SK-N-DZ (cell line): ENCODE results near the gene SIT1.

ENCODE experiments used
- DNase-seq: peaks from one replicate; pipeline ENCODE4 v3.0.0-alpha.2; 2015; ENCODE audit warnings: low spot score

Gene SIT1

GRCh38 chr9:35682520-35683315, 32.0 kb upstream of the SIT1 start:
- no peak for DNase-seq

DNA sequence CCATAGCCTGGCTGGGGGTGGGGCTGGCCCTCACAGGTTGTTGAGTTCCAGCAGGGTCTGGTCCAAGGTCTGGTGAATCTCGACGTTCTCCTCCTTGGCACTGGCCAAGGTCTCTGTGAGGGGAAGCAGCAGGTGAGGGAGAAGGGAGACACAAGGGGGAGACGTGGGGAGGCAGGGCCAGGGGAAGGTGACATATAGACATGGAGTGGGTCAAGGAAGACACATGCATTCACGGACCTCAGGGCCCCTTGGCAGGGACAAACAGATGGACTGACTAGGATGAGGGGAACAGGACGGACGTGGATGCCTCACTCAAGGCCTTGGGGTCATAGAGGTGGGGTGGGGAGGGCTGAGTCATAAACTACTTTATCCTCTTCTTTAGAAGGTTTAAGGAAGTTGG, 31.3 kb upstream of the SIT1 start:
- DNase-seq = no peak

- DNase-seq = no peak
These were observed 30.7 kb upstream of the SIT1 start for GRCh38 chr9:35681341-35682002.

DNA sequence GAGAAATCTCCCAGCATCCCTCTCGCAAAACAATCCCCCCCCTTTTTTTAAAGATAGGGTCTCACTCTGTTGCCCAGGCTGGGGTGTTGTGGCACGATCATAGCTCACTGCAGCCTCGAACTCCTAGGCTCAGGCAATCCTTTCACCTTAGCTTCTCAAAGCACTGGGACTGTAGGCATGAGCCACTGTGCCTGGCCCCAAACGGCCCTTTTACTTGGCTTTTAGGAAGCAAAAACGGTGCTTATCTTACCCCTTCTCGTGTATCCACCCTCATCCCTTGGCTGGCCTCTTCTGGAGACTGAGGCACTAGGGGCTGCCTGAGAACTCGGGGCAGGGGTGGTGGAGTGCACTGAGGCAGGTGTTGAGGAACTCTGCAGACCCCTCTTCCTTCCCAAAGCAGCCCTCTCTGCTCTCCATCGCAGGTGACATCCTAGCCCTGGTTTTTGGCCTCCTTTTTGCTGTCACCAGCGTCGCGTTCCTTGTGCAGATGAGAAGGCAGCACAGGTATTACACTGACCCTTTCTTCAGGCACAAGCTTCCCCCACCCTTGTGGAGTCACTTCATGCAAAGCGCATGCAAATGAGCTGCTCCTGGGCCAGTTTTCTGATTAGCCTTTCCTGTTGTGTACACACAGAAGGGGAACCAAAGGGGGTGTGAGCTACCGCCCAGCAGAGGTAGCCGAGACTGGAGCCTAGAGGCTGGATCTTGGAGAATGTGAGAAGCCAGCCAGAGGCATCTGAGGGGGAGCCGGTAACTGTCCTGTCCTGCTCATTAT, 29.8 kb upstream of the SIT1 start:
- no peak for DNase-seq

DNA sequence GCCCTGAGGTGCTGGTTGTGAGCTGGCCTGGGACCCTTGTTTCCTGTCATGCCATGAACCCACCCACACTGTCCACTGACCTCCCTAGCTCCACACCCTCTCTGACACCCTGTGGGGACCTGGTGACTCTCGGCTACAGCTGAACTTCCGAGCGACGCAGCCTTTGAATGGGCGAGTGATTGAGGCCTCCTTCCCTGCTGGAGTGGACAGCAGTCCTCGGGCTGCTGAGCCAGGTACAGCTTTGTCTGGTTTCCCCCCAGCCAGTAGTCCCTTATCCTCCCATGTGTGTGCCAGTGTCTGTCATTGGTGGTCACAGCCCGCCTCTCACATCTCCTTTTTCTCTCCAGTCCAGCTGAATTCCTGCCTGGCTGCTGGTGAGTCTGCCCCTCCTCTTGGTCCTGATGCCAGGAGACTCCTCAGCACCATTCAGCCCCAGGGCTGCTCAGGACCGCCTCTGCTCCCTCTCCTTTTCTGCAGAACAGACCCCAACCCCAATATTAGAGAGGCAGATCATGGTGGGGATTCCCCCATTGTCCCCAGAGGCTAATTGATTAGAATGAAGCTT, 29.1 kb upstream of the SIT1 start:
- DNase-seq = no peak

DNA sequence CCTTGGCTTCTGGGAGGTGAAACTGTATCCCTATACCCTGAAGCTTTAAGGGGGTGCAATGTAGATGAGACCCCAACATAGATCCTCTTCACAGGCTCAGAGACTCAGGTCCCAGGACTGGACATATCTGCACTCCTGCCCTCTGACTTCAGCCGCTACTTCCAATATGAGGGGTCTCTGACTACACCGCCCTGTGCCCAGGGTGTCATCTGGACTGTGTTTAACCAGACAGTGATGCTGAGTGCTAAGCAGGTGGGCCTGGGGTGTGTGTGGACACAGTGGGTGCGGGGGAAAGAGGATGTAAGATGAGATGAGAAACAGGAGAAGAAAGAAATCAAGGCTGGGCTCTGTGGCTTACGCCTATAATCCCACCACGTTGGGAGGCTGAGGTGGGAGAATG, 28.4 kb upstream of the SIT1 start:
- DNase-seq = no peak

DNA sequence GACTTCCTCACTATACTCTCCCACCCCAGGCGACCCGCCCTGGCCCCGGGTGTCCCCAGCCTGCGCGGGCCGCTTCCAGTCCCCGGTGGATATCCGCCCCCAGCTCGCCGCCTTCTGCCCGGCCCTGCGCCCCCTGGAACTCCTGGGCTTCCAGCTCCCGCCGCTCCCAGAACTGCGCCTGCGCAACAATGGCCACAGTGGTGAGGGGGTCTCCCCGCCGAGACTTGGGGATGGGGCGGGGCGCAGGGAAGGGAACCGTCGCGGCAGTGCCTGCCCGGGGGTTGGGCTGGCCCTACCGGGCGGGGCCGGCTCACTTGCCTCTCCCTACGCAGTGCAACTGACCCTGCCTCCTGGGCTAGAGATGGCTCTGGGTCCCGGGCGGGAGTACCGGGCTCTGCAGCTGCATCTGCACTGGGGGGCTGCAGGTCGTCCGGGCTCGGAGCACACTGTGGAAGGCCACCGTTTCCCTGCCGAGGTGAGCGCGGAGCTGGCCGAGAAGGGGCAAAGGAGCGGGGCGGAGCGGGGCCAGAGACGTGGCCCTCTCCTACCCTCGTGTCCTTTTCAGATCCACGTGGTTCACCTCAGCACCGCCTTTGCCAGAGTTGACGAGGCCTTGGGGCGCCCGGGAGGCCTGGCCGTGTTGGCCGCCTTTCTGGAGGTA, 25.1 kb upstream of the SIT1 start:
- DNase-seq = peak; percentile 66

- no peak for DNase-seq
These were observed 24.5 kb upstream of the SIT1 start for GRCh38 chr9:35675204-35675603.

- DNase-seq = no peak
These were observed 23.3 kb upstream of the SIT1 start for GRCh38 chr9:35674025-35674361.

DNA sequence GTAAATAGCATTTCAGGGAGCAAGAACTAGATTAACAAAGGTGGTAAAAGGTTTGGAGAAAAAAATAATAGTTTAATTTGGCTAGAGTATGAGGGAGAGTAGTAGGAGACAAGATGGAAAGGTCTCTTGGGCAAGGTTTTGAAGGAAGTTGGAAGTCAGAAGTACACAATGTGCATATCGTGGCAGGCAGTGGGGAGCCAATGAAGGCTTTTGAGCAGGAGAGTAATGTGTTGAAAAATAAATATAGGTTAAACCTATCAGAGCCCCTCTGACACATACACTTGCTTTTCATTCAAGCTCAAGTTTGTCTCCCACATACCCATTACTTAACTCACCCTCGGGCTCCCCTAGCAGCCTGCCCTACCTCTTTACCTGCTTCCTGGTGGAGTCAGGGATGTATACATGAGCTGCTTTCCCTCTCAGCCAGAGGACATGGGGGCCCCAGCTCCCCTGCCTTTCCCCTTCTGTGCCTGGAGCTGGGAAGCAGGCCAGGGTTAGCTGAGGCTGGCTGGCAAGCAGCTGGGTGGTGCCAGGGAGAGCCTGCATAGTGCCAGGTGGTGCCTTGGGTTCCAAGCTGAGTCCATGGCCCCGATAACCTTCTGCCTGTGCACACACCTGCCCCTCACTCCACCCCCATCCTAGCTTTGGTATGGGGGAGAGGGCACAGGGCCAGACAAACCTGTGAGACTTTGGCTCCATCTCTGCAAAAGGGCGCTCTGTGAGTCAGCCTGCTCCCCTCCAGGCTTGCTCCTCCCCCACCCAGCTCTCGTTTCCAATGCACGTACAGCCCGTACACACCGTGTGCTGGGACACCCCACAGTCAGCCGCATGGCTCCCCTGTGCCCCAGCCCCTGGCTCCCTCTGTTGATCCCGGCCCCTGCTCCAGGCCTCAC, 22.6 kb upstream of the SIT1 start, which contains the start of gene CA9:
TSS of gene CA9 (plus strand) at position 797 of the 893 bp plus-strand sequence. CDS start at position 829, 32 bp downstream.
- no peak for DNase-seq

DNA sequence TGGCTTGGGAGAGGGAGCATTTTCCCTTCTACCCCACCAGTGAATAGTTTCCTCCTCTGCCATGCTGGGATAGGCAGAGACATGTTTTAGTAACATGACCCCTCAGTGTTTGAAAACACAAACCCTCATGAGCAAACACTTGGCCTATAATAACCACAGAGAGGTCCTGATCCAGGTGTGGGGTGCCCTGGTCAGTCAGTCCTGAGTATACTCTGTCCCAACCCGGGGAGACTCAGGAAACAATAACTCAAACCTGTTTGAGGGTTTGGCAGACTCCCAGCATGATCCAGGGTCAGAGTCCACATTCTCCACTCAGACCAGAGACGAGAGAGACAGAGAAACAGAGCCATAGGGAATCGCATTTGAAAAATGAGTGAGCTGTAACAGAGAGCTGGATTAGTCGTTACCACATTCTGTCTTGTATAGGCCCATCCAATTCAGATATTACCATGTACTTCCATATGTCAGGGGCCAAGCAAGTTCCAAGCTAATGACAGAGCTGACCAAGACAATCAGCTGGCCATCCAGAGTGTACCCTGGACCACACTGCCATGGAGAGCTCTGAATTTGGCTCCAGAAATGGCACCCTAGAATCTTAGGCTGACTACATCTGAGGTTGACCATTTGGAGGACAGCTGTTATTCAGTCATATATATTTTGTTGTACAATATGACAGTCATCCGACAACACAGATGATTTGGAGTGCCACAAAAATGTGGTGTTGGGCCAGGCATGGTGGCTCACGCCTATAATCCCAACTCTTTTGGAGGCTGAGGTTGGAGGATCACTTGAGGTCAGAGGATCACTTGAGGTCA, 18.8 kb upstream of the SIT1 start:
- DNase-seq = no peak

DNA sequence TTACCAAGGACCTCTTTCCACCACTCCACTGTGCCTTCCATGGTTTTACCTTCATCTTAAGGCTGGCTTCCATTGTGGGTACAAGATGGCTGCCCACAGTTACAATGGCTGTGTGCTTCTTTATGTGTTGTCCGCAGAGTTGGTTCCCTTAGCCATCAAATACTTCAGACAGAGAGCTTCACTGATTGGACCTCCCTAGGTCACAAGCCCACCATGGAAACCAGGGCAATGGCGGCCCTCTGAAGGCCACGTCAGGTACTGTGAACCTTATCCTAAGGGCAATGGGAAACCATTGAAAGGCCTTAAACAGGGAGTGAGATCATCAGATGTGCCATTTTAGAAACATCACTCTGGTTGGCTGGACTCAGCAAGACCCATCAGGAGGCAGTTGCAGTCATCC, 17.2 kb upstream of the SIT1 start:
- DNase-seq = no peak

GRCh38 chr9:35666549-35666948, 15.8 kb upstream of the SIT1 start:
- no peak for DNase-seq

DNA sequence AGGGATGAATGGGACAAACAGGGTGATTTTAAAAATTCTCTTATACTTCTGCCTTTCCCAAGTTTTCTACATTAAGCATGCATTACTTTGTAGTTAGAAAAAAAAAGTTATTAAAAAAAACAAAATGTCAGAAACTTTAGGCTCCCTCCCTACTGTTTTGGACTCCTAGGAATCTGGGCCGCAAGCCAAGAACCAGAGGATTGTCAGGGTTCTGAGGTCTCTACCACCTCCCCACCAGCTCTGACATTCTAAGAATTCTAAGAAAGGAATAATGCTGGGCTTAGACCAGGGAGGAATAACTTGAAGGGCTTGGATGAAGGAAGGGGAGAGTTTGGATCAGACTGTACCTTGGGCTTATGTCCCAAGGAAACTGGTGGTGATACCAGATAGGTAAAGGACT, 15.3 kb upstream of the SIT1 start:
- DNase-seq = no peak

DNA sequence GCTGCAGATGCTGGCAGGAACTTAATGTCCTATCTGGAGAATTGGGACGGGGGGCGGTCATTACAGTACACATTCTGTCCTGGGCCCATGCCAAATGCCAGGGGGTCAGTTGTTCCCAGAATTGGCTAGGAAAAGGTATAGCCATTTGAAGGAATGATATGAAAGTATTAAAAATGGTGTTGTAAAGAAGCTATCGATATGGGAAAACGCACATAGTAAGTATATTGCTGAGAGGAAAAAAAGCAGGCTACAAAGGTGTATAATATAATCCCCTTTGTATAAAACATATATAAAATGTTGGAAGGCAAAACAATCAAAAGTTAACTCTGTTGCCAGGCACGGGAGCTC, 14.7 kb upstream of the SIT1 start:
- DNase-seq = no peak

DNA sequence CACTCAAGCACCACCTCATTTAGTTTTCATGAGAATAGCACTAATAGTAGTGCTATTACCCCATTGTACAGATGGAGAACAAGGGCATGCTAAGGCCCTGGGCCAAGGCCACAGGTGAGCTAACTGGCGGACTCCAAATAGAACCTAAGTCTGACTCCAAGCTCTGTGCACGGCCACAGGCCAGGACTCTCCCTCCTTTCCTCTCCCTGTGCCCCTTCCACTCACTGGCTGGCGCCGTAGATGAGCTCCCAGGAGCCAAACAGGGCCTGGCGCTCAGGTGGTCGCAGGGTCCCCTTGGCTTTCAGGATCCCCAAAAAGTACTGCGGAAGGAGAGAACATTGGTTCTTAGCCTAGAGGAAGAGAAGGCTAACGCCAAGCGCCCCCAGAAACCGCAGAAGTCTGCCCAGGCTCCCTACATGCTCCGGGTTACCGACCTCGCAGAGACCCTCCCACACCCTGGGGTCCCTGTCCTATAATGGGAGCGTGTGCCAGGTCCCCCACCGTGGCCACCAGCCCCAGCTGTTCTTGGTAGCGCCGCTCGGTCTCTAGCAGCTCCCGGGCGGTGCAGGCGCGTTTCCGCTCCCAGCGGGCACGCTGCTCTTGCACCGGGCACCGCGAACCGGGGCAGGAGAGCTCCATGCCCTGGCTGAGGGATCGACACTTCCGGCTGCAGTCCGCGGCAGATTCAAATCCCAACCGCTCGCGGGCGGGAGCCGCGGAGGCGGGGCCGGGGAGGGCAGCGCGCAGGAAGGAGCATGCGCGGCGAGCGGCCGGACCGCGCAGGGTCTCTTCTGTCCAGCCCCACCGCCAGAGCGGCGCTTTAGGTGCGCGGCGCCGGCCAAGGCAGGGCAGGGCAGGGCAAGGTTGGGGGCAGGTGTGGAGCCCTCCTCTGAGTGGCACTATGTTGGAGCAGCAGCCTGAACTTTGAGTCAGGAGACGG, 14.1 kb upstream of the SIT1 start, which contains the start of gene ARHGEF39:
TSS of gene ARHGEF39 (minus strand) at position 665 of the 940 bp plus-strand sequence. CDS start at position 639, 26 bp downstream.
- peak; percentile 82 for DNase-seq

GRCh38 chr9:35662437-35662836, 11.7 kb upstream of the SIT1 start:
- DNase-seq = no peak

- no peak for DNase-seq
These were observed 11.1 kb upstream of the SIT1 start for GRCh38 chr9:35661756-35662350.
